HG02763 (cell line): Measurements from ENCODE around the gene SLC3A2.
"Not testable (repeated sequence)": the region's sequence is repeated elsewhere in the genome, so short reads cannot be mapped to it uniquely, and the experiment has no call there.

ENCODE experiments used
- ATAC-seq: cut with Tn5 transposase; IDR thresholded peaks from one replicate; pipeline ENCODE4 v1.9.1; 2021; ENCODE audit warnings: mild to moderate bottlenecking, moderate library complexity; ENCODE audit not compliant: unreplicated experiment

Gene SLC3A2

GRCh38 chr11:62925745-62926679 lies 45.3 kb downstream of the SLC3A2 start:
- ATAC-seq: no peak

GRCh38 chr11:62926680-62927455 lies 46.2 kb downstream of the SLC3A2 start:
- ATAC-seq: no peak

DNA sequence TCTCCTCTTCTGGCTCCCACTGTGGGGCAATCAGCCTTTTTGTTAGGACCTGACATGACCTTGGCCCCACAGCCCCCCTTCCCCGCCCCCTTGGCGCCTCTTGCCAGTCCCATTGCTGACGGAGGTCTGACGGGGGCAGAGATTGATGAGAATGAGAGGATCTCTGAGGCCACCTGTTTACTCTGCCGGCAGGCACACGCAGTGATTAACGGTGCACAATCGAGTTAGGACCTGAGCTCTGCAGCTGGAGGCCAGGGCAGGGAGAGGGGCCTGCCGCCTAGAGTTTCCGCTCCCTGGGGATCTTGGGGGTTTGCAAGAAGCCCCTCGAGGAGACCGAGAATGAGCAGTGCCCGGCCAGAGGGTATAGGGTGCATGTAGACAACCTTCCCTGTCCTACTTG lies 47.3 kb downstream of the SLC3A2 start:
- no peak for ATAC-seq

DNA sequence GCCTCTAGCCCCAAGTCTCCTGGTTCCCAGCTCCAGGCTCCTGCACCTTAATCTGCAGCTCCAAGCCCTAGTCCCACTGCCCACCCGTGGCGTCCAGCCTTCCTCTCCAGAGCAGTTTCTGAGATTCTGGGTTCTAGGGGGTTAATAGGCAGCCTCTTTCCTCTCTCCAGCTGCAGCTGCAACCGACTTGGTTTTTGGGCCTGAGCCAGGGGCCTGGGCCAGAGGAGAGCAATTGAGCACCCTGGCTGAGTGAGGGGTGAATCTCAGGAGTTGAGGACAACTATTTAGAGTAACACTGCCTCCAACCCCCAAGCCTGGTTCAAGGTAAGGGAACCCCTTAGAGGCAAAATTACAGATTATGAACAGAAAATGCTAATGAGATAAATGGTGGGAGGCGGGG lies 49.5 kb downstream of the SLC3A2 start:
- ATAC-seq: no peak

DNA sequence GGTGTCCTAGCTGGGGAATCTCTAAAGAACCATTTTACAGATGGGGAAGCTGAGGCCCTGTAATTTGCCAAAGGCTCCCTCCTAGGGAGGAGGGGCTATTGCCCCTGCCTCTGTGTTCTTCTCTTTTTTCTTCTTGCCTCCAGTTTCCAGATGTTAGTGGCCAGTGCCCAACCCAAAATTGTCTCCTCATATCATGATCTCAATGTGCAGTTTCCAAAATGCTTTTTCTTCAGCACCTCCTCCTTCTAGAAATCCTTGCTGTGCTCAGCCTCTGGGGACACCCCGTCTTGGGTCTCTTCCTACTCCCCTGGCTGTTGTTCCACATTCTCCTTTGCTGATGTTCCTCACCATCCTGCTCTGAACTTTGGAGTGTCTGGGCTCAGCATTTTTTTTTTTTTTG lies 50.0 kb downstream of the SLC3A2 start:
- ATAC-seq: no peak

DNA sequence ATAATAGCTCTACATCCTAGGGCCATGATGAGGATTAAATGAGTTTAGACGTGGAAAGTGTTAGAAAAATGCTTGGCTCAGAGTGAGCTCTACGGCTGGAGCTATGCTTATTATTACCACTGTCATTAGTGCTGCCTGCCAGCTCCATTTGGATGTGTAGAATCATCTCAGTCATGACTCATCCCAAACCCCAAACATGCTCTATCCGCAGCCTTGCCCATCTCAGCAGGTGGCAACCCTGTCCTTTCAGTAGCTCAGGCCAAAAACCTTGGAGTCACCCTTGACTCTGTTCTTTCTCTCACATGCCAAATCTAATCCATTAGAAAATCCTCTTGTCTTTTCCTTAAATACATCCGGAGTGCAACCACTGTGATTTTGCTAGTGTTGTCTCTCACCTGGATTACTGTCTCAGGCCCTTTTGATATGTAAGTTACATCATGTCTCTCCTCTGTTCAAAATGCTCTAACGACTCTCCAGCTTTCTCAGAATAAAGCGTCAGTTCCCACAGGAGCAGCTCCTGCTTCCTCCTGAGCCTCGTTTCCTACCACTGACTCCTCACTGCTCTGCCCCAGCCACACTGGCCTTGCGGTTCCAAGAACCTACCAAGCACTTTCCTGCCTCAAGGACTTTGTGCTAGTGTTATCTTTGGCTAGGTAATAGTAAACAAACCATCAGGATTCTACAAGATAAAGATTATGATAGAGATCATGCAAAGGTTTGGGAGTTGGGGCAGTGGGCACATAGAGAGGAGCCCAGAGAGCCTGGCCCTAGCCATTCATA lies 51.0 kb downstream of the SLC3A2 start:
- no peak for ATAC-seq

DNA sequence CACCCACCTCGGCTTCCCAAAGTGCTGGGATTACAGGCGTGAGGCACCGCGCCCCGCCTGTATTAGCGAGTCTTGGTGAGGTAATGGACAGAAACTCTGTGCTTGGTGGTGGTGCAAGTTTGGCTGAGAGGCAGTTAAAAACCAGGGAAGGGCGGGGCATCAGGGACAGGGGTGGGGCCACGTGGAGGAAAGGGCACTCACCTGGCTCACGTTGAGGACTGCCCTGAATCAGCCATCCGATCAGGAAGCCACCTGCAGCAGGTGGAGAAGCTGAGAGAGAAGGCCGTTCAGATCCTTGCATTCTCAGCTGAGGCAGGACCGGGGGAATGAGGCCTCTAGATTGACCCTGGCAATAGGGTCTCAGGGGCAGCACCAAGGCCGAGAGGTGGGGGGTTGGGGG lies 52.6 kb downstream of the SLC3A2 start:
- no peak for ATAC-seq

- no peak for ATAC-seq
These were observed 53.2 kb downstream of the SLC3A2 start for GRCh38 chr11:62933750-62934495.

- ATAC-seq: no peak
These were observed 53.7 kb downstream of the SLC3A2 start for GRCh38 chr11:62934496-62934785.

DNA sequence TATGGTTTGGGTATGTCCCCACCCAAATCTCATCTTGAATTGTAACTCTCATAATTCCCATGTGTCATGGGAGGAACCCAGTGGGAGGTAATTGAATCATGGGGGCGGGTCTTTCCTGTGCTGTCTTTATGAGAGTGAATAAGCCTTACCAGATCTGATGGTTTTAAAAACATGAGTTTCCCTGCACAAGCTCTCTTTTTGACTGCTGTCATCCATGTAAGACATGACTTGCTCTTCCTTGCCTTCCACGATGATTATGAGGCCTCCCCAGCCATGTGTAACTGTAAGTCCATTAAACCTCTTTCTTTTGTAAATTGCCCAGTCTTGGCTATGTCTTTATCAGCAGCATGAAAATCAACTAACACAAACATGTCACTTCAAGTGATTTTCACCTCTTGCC lies 56.8 kb downstream of the SLC3A2 start:
- ATAC-seq: not testable (repeated sequence)
